Central memory CD4-positive, alpha-beta T cell (primary cell): ENCODE results near the gene NEURL1.

Source experiments
- DNase-seq: peaks from one replicate; pipeline ENCODE4 v3.0.0; 2022

Gene NEURL1

DNA sequence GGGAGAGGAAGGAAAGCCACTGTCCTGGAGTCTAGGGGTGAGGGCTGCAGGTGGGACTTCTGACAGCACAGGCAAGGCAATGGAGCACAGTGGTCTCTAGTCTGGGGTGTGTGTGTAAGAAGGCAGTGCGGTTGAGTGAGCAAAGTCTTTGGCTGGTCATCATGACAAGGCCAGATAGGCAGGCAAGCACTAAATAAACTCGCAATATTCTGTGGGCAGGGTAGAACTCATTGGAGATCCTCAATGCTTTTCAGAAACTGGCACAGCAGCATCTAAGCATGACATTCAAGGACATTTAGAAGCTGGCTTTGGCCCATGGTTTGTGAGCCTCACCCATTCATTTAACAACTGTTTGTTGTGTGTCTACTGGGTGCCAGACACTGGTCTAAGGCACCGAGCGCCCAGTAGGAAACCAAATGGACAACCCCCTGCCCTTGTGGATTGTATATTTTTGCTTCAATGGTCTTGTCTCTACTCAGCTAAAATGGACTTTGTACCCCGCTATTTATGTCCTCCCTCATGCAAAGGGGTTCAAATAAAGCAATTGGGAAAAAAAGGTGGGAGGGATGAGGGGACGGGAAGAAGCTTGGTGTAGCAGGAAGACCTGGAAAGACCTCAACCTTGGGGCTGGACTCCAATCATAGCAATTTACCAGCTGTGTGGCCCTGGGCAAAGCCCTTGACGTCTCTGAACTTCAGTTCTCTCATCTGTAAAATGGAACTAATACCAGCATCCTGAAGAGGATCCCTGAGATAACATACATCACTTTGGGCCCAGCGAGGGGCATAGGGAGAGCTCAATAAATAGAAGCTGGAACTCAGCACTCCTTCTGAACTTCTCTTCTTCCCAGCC is 116.0 kb downstream of the NEURL1 start:
- DNase-seq, result no peak

DNA sequence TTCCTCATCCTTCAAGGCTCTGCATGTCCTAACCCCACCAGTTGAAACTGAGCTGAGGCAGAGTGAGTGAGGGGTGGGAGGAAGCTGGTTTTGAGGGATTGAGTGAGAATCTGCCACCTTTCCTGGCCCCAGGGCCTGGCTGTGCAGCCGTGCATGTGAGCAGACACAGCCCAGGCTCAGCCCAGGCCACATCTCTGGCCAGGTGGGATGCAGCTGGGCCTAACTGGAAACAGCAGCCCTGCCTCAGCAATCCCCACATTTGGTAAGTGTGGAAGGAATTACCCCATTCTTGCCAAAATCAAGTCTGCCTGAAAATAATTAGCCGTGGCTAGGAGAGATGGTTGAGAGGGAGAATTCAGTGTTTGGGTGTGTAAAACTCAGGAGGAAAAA is 116.6 kb downstream of the NEURL1 start:
- no peak for DNase-seq

DNA sequence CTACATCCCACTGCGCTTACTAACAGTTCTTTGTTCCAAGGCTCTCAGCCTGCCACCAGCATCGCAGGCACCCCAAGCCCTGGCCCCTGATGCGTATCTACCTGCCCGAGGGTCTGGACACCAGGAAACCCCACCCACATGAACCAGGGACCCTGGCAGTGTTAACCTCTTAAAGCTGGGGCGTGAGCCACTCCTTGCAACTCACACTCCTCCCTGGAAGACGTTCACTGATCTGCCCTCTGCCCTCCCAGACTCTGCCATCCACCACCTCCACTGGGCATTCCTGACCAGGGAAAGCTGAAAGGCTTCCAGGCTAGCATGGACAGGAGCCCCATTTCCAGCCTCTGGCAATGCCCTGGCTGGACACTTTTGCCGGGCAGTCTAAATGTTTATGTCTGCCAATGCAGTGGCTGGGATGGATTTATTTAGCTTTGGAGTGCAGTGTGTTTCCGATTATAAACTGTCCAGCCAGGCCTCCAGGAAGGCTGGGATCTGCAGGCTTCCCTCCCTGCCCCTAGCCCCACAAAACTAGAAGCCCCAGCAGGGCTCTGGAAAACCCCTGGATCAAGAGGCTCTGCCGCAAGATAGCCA is 117.5 kb downstream of the NEURL1 start:
- DNase-seq, result no peak

DNA sequence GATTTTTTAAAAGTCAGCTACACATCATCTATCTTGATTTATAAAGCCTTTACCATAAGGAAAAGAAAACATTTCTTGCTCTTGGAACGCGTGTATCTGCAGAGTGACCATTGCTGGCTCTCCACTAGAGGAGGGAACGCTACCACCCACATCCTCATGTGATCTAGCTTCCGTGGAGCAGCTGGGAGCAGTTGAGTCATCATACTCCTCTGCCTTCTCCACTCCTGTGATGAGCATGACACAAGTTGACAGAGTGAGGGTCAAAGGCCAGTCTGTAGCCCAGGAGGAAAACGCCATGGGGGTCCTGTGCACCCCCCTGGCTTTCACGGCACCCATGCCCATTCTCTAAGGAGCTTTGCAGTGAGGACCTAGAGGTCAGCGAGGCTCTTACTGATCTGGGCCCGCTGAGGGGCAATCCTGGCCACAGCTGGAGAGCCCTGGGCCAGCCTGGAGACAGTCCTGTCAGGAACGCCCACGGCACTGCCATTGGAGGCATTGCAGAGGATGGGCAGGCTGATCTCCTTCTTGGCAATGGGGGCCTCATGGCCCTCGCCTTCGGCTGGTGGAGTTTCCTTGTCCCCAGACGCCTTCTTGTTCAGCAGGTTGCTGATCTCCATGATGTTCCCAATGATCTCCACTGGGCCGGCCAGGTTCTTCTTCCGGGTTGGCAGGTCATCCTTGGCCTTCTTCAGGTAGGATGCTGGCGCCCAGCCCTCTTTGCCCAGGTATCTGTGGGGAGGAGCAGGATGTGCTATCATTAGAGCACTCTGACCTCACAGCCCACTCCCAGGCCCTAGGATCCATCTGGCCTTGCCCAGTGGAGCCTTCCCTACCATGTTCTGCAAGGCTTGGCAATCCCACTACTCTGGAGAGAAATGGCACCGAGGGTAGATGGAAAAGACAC is 119.2 kb downstream of the NEURL1 start:
- DNase-seq, result no peak

DNA sequence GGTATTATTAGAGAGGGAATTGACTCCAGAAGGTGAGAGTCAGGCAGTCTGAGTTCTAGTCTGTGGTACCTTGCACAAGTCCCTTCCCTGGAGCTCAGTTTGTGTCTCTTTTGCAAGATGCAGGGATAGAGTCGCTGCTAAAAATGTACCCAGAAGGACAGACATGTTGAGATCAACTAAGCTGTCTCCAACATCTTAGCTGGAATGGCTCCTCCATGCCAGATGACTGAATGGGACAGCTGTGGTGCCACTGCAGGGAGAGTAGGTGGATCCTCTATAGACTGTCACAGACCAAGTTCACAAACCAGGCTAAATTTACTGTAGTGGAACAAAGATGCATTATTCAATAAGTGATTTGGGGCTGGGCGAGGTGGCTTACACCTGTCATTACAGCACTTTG is 120.1 kb downstream of the NEURL1 start:
- no peak for DNase-seq

DNA sequence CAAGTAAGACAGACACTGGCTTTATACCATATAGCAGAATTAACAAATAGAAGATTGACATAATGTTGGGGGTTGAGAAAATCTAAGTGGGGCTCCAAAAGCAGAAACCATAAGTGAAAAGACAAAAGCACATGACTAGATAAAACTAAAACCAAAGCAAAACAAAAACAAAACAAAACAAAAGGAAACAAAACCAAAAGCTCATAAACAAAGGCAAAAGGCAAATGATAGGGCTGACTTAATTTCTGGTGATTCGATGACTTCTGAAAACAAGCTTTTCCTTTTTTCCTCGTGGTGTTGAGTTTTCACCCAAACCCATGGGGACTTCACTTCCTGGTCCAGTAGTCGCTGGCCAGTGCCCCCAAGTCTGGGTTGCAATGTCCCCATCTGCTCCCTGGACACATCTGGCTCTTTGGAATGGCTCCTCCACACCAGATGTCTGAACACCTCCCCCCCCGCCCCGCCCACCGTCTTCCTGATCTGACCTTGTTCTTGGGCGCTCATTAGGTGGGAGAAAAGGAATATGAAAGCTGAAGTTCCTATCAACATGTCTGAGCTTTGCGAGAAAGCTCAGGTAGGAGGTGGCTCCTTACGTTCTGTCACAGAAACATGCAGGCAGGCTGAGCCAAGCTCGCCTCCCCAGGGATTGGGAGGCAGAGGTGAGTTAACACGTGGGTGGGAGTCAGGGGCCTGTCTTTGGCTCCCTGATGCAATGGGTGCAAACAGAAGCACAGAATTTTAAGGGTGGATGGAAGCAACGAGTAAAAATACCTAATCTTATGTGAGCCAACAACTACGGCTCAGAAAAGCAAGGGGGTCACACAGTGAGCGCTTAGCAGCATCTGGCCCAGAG is 121.0 kb downstream of the NEURL1 start:
- DNase-seq, result no peak

DNA sequence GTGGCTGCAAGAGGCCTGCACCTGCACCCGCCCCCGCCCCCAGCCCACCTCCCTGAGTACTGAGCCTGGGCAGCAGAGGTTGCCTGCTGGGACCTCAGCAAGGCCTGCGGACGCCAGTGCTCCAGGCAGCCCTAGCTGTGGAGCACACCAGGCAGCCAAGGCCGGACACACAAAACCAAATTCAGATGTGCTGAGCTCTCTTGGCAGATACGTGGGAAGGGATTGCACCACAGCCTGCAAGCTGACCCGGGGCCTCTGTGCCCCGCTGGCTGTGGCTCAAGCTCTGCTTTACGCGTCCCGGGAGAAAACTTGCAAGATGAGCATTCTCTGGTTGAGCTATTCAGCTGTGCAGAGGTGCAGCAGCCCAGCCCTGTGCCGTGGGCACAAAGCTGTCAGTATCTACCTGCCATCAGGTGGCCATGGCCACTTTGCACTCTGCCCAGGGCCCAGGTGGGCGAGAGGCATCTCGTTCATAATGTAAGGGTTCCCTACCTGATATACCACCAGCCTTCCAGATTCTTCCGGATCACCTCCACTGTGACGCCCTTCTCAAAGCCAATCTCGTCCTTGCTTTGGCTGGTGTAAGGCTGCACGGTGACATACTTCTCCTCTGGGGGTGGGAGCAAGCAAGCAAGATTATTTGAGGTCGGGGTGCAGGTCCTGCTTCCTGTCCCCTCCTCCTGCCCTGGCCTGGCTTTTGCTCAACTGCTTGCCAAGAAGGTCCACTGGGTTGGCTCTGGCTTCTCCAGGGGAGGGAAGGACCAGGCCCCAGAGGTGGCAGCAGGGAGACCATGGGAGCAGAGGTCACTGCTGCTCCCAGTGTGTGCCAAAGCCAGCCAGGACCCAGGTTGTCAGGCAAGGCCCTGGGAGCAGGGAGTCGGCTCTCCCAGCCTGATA is 123.4 kb downstream of the NEURL1 start:
- DNase-seq, result no peak

DNA sequence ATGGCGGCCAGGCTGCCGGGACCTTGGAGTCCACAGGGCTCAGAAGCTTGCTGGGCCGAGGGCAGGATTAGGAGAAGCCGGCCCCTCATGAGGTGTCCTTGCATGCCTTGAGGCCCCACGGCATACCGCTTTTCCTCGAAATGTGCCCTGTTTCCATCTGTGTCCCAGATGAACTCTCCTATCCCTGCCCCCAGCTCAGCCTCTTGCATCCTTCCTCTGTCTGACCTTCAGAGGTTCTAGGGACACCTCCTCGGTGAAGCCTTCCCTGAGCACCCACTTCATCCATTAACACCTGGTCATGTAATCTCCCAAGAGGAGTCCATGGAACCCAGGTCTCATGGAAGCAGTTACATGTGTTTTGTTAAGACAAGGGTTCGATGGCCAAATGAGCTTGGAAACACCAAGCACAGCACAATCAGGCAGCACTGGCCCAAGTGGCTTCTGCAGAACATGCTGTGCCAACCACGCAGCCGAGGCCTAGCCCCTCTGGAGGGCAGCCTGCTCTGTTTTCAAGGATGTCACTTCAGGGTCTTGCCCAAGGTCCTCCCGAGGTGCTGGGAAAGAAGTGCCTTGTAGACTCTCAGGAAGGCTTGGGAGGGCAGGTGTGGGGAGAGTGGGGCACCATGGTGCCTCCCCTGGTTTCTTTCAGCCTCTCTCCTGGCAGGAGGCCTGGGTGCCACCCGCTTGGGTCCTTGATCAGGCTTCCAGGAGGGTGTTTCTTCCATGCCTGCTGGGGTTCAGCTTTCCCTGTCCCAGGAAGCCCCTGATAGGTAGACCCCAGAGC is 124.3 kb downstream of the NEURL1 start:
- no peak for DNase-seq

DNA sequence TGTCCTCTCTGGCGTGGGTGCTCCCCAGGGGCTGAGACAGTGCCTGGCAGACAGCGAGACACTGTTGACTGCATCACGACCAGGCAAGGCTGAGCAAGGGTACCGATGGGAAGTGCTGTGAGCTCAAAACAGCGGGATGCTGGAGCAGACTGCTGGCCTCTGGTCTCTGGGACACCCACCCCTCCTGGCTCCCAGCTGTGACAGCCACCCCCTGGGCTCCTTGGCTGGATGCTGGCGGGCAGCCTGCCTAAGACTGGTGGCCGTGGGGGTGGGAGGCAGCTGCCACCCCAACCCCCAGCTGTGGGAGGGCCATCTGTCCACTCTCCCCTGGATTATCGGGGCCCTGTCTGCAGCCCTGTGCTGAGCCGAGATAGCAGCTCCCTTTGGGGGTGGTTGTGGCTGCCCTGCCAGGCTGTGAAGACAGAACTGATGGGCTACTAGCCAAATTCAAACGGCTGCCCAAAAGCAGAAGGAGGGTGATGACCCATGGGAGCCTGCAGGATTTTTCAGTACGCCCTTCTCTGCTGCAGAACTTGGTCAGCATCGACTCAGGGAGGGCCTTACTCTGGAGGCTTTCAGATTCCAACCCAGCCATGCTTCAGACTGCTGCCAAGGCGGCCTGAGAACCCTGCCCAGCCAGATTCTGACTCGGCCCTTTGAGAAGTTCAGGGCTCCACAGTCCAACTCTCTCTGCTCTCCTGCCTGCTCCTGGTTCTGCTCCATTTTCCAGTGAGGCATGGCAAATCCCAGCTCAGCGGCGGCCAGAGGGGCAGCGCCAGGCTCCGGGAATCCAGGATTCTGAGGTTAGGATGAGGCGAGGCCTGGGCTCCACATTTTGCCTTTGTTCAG is 125.3 kb downstream of the NEURL1 start:
- DNase-seq, result no peak

DNA sequence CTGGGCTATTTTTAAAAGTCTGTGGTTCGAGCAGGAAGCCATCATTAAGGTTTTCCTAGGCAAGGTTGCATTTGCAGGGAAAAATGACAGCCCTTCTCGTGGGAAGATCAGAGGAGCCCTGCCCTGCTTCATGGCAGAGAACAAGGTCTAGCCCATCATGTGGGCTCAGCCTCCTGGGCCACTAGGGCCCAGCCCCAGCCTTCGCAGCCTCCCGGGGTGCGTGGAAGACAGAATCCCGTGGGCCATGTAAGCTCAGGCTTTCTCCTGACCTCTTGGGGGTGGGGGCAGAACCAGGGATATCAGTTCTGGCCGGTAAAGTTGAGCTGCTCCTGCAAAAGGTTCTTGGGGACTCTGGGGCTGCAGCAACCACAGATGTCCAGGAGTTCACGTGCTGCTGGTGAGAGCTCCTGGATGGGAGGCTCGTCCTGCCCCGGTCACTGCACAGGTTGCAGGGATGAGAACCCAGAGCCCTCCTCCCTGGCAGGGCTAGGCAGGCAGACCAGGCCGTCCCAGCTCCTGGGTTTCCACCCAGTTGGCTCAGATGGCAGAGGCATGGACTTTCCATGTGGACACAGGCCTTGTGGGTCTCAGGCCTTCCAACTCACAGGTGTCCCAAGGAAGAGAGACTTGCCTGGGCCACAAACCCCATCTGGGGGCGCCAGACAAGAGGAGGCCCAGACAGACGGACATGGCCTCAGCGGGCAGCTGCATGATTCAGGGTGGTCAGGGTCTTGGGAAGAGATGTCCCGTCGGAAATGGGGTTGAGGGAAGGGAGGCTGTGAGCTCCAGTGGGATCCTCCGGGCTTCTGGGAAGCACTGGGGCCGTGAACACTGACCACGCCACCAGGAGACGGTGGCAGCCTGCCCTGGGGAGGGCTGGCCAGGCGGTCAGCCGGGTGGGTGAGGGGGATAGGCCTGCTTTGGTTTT is 126.2 kb downstream of the NEURL1 start:
- no peak for DNase-seq

DNA sequence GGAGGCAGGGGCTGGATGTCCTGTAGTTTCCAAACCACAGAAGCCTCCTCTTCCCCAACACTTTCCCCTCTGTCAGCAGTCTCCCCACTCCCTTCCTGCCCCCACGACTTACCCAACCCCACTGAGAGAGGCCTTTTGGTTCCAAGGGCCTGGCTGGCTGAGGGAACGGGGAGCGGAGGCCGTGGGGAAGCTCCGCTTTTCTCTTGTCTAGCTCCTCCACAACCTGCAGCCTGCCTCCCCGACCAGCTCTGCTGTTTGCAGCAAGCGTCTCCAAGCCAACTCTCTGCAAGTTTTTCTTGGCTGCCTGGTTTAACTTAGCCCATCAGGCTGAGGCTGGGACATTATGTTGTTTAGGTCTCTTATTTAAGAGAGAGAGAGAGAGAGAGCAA is 126.8 kb downstream of the NEURL1 start:
- DNase-seq, result no peak

DNA sequence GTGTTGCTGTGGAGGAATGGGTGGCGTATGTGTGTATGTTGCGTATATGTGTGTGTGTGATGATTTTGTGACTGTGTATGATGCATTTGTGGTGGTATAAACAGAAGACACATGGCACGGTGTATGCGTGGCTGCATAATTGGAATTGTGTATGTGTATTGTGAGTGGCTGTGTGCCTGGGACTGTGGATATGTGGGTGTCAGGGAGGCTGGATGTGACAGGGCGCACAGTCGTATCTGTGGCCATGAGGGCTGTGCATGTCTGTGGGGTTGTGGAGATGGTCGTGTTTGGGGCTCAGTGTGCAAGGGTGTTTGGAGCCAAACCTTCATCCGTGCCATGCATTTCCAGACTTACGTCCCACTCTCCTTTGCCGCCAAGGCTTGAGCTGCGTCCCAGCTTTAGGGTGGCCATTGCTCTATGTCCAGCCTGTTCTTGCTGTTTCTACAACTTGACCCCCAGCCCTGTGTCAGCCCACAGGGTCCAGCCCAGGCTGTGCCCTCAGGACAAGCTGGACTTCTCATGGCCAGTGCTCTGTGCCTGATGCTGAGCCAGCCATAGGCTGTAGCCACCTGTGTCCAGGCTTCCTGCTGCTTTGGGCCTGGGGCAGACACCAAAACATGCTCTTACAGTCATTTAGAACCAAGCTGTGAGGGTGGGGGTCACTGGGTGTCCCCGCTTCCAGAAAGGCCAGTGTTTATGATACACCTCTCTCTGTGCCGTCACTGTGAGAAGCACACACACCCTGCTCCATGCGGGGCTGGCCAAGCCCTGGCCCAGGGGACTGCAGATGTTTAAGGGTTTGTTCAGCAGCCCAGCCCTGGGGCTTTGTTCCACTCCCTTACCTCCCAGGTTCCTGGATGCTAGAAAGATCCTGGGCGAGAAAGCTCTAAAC is 127.6 kb downstream of the NEURL1 start:
- no peak for DNase-seq

DNA sequence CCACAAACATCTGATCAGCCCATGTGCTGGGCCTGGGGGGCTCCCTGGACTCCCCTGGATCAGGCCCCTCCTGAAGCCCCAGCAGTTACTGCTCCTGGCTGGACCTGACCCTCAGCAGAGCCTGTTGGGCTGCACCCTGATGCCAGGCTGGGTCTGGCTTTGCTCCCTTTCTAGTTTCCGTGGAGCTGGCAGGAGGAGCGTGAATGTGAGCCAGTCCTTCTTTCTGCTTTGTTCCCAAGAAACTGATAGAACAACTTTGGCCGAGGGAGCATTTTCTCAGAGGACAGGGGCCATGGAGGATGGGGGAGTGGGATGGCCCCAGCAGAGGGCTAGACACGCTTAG is 128.2 kb downstream of the NEURL1 start:
- no peak for DNase-seq

DNA sequence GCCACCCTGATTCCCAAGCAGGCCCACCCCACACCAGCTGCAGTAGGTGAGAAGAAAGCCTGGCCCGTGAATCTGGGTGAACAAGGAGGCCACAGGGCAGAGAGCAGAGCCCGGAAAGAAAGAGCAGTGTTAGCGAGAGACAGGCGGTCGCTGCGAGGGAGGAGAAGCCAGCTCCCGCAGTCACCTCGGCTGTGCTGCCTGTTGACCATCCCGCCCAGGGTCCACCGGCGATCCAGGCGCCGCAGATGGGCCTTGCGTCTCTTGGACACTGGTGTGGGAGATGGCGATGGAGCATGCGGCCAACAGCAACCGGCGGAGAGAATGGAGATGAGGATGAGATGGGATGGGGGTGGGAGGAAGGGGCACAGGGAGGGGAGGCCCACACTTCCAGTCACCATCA is 128.8 kb downstream of the NEURL1 start:
- DNase-seq, result no peak

DNA sequence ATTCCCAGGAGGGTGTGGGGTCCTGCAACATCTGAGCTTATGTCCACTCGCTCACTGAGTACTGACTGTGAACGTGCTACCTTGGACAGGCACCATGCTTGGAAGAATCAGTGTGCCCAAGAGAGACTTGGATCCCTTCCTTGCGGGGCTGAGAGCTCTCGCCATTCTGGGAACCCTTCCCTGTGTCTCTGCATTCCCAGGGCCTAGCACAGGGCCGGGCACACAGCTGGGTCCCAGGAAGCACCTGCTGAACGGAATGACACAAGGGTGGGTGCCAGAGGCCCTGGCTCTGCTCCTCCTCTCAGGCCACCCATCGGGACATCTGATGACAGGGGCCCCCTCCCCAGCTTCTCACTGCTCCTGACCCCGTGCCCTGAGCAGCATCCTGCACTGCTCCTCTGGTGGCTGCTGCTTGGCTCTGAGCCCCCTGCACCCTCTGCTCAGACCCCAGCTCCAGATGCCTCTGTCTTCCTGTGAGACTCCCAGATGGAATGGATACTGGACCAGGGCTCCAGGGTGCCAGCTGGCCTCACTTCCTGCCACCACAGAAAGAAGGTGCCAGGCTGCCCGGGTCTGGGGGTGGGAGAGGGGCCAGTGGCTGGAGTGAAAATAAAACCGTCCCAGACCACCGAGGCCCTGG is 129.6 kb downstream of the NEURL1 start:
- DNase-seq, result no peak

DNA sequence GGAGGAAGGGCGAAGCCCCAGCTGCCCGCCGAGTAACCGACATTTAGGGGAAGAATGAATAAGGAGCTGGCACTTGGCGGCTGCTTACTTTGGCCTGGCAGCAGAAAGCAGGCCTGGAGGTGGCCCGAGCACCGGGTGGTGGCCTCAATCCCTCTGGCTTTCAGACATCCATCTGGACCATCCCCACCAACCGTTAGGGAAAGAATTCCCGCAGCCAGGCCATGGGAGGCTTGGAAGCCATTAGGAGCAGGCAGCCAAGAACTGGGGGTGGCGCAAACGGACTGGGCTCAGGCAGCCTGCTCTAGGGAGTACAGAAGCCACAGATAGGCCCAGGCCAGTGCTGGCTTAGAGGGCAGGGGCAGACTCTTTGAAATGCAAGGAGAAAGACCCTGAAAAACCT is 132.7 kb downstream of the NEURL1 start:
- DNase-seq, result no peak
